NOMO-1 (cell line): ENCODE results near the gene CDH13.

Experiments
- DNase-seq, 2 experiments: peaks; one replicate each; lab custom pipeline; 2025; ENCODE audit not compliant: unreplicated experiment in 2 of 2; lab: John Stamatoyannopoulos, UW

CDH13 gene

DNA sequence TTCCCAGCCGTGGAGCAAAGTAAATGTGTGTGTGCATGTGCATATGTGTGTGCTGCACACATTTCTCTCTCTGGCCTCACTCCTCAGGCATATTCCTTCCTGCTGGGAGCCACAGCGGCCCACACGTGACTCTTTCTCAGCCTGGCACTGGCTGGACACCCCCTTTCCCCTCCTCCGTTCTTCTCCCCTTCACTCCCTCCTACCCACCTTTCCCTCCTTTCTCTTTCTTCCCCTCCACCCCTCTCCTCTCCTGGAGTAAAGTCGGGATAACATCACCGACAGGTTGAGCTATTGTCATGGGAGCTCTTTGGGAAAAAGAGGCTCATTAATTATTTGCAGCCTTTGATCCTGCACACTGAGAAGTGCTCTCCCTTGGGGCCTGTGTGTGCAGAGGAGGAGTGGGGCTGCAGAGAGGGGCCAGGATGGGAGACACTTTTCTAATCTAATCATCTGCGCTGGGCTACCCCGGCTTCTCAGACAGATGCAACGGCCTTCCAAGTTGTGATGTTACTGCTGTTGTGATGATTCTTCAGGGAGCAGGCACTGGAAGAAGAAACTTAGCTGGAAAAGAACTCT lies 1054.7 kb downstream of the CDH13 start:
- DNase-seq: no peak

DNA sequence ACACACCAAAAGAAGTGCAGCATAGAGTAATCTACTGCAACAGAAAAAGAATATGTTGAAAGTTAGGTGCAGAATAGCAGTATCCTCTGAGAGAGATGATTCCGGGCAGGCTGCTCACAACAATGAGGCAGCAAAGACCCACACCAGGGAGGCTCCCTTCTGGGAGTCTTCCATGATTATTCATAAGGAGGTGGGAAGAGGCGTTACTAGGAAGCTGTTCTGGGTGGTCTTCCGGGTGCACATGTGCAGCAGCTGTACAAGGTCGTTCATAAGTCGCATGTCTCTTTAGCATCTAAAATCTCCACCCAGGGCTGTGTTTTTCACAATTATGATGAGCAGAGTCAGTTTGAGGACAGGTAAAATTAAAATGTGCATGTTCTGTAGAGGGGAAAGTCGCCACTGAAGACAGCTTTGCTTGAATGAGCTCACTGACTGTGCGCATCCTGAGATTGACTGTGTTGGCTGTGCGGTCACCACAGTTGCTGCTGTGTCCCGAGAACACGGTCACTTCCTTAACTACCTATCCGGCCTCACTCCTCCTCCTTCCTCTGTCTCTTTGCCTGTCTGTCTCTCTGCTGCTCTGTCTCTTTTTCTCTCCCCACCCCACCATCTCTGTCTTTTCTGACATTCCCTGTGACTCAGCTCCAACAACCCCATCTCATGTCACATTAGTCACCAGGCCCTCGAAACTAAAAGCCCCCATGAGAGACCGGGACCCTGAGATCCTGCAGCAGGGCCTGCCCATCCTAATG lies 1055.5 kb downstream of the CDH13 start:
- DNase-seq: no peak

DNA sequence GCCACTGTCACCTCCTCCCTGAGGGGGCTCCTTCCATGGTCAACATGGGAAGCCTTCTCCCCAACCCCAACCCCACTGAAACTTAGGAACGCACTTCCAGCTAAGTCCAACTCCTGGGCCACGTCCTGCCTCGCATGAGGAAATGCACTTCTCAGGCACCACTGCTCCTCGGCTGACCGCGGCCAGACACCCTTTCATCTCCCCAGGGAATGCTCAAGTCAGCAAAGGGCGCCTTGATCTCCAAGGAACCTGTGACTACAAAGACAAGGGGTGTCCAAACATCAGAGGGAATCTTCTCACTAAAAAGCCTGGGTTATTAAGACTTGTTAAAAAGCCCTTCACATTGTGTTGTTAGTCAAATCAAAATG lies 1056.1 kb downstream of the CDH13 start:
- no peak for DNase-seq

DNA sequence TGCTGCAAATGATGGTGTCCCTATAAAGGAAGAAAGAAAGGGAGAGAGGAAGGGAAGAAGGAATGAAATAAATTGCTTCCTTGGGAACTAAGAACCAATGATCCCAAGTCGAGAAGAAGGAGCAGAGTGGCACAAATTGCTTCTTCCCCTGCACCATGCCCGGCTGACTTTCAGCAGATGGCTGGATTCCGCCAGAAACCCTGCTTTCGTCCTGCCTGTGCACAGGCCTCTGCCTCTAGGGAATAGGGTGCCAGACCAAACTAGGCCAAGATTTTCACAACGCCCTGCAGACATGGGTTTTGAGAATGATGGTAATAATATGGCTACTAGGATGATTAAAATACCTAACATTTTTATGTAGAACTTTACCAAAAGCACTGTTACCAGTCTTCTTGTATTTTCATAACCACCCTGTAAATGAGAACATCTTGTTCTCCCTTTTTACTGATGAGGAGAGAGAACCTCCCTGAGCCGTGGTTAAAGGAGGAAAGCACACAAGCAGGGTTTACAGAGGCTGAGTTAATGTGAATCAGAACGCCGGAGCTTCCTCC lies 1058.9 kb downstream of the CDH13 start:
- DNase-seq: no peak

DNA sequence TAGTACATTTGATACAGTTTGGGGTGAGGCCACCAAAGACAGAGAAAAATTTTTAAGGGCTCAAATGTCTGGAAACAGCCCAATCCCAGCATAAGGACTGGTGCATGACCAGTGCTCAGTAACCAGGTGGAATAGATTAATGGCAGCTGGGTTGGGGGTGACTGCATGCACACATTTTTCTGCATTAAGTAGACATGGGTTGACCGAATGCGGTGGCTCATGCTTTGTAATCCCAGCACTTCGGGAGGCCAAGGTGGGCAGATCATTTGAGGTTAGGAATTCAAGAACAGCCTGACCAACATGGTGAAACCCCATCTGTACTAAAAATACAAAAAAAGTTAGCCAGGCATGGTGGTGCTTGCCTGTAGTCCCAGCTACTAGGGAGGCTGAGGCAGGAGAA lies 1060.0 kb downstream of the CDH13 start:
- DNase-seq: no peak

DNA sequence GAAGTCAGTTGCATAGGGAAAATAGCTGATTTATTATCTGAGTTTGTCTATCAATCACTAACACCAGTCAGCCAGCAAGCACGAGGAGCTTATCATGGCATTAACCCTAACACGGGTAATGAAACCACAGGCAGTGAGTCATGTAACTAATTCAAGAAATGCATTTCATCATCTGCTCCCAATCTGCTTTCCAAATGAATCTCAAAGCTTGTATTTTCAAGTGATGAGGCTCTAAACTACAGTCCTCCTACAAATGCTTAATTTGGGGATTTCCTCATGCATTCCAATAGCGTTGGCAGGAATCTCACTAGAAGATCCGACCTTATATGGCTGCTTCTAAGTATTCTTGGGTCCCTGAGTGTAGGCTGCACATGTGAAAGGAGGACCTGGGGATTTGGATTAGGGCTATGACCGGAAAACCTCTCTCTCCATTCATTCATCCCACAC lies 1062.6 kb downstream of the CDH13 start:
- DNase-seq: peak; percentile 45 to 93

DNA sequence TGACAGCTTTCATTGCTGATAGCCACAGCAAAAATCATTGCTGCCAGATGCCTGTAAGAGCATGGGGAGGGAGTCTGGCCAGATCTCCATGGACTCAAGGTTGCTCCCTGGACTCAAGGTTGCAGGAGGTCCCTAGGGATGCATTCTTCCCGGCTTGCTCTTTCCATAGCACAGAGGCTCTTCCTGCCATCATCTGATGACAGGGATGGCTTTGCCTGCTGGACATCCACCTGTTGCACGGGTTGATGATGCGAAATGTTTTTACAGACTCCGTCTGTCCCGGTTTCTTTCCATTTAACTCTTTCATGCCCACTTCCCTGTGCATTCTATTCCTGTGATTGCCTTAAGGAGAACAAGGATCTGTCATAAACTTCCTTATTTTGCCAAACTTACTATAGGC lies 1065.5 kb downstream of the CDH13 start:
- no peak for DNase-seq

DNA sequence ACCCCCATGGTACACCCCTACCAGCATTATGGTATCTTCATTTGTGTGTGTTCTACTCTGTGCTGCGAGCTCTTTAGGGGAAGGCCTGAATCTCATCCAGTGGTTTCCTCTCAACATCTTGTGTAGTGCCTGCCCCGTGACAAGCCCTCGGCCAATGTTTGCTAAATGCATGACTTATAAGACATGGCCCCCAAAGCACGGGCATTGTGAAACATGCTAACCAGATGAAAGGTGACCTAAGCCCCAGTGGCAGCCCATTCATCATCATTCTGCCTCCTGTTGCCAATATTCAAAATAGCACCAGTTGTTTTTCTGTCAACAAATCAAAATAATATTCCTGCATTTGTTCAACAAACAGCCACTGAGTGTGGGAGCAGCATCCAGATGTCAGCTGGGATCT lies 1072.2 kb downstream of the CDH13 start:
- no peak for DNase-seq

DNA sequence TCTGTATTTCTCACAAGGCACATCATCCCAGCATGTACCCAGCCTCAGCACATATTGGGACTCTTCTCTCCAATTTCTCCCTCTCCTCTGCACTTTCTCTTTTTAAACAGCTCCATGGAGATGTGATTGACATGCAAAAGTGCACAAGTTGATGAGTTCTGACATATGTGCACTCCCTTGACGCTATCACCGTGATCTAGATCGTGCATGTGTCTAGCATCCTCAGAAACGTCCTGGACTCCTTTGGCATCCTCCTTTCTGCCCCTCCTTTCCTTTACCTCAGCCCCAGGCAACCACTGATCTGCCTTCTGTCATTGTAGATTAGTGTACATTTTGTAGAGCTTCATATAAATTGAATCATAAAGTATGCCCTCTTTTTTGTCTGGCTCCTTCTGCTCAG lies 1073.0 kb downstream of the CDH13 start:
- DNase-seq: no peak

DNA sequence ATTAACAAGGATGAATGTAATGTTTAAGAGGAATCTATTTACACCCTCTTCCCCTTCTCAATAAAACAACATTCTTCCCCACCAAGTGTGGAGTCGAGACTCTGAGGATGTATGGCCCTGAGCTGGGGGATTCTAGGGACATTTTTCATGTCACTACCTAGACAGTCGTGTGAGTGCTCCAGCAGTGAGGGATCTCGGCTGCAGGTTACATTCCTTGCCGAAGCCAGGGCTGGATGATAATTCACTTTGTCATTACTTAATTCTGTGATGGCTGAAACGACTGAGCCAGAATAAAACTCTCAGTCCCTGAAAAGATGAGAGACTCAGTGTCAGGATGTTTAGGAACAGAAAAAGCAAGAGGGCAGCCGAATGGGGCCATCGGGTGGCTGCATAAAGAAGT lies 1074.1 kb downstream of the CDH13 start:
- no peak for DNase-seq

DNA sequence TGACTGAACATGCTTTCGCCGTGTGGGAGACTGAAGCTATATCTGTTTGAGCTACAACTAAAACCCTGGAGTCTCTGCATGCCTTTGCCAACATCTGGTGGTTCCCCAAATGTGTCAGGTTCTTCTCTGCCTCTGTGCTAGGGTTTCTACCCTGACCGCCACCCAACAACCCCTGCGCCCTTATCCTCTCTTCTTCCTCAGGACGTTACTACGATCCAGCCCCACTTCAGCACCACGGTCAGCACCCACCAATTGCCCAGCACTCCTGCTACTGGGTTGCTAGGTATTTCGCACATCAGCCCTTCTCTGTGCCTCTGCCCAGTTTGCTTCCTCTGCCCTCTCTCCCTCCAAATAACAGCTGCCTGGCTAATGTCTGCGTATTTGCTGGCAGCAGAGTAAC lies 1074.7 kb downstream of the CDH13 start:
- DNase-seq: peak; percentile 29 to 38

DNA sequence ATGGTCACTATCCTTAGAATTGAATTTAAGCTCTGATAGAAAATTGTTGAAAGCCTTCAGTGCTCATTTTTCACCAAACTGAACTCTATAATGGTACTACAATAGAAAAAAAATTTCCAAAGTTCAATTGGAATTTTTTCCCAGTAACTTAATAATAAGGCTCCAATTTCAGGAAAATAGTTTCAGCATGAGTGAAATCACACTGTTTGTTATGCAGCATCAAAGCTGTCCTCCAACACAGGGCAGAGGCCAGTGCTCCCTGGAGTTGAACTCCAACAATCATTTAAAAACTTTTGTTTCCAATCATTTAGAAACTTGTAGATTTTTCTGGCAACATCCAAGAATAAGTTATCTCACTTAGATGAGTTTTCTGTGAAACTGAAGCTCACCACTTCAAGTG lies 1077.9 kb downstream of the CDH13 start:
- no peak for DNase-seq

DNA sequence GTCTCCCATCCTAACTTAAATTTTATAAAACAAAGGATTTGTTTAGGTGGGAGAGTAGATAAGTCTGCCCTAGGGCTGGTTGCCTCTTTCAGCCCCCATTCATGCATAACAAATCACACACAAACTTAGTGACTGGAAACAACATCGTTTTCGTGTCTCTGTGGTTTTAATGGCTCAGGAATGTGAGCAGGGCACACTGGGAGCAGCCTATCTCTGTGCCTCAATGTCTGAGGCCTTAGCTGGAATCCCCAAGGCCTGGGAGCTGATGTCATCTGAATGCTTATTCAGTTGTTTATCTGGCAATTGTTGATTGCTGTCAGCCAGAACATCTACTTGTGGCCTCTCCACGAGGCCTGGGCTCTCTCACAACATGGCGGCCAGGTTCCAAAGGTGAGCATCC lies 1079.1 kb downstream of the CDH13 start:
- DNase-seq: no peak

DNA sequence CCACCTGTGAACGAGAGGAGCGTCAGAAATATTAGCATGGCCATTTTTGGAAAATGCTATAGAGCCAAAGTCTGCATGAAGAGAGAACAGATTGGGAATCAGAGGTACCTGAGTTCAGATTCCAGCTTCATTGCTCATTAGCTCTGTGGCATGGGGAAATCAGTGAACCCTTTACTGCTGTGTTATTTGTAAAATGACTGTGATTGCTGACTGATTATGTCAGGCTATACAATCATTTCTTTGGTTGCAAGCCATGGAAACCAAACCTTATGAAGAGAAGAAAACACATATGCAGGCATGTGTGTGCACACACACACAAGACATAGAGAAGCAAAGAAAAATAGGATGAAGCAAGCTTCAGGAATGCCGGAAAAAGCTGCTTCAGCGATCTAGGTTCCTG lies 1079.6 kb downstream of the CDH13 start:
- DNase-seq: no peak

DNA sequence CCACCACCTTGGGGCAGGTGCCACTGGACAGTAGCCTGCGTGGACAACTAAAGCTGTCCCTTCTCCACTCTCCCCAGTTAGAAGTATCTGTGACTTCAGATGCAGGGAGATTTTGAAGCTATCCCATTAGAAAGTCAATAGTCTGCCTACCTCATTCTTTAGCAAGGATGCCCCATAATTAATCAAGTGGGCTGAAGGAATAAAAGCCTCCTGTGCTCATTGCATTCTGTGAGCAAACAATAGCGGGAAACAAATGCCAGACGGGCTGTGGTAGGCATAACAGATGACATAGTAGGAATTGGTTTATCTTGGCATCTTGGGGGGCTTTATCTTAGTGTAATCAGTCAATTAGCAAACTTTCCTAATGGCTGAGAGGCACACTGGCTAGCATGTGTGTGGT lies 1084.3 kb downstream of the CDH13 start:
- no peak for DNase-seq

DNA sequence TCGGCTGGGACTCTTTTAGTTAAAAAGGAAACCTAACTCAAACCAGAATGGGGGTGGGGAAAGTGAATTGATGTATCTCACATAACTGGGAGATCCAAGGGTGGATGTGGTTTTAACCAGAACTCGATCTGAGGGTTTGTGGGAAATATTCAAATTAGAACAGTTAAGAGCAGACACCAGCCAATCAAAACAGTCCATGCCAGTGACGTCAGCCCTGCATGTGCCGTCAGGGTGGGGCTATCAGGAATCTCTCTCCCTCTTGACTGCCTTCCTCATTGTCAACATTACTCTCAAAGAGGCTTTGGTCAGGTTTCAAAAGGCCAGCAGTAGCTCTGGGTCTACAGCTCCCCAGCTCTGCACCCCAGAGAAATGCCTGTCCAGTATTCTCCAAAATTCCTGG lies 1086.8 kb downstream of the CDH13 start:
- DNase-seq: no peak

DNA sequence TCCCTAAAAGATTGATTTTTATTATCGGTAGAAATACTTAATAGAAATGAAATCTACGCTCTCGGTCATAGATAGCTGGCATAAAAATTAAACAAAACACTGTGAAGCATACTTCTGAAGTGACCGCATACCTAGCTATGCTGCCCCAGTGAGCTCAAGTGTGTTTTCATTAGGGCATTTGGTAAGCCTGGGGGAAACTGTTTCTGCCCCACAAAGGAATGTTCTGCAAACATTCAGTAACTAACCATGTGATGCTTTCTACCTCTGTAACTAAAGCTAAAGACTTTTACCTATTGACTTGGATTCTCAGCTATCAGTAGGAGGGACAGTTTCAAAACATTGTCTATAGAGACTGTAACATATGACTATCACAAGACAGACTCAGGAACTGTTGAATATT lies 1087.5 kb downstream of the CDH13 start:
- DNase-seq: no peak

DNA sequence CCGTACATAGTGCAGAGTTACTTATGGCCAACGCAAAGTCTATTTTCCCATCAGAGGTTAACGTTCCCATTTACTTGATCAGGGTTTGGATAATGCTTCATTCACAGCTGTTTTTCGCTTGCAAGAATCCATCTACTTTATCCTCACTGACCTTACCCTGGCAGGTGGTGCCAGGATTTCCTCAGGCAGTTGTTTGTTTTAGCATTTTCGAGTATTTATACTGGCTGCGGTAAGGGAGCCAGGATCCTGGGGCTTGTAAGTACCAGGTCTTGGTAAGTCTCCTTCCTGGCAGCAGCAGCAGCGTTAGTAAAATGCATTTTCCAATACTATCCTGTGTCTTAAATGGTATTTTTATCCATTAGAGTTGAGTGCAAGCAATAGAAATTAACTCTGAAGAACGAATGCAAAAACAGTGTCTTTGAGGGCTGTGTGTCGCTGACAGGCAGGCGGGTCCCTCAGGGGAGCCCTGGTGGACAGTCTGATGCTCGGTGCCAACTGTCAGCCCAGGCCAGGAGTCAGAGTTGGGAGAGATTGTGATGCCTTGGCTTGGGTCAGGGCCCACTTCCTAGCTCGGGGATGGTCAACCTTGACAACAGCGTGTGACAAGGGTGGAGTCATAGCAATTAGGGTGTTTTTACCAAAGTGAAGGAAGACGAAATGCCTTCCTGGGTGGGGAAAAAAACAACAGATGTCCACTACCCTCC lies 1088.6 kb downstream of the CDH13 start:
- DNase-seq: no peak

DNA sequence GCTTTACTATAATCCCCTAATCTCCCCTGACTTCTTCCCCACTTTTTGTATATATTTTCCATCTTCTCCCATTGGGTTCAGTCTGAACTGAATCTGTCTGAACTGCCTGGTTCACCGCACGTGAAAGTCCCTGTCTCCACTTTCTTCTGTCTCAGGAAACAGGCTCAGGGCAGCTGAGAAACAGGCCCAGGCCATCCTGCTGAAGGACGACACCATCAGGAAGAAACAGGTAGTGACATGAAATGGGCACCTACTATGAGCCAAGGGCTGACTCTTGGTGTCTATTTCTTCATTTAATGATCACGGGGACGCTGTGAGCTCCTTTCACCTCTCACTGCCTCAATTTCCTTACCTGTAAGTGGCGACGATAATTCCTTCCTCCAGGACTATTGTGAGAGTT lies 1090.5 kb downstream of the CDH13 start:
- no peak for DNase-seq

DNA sequence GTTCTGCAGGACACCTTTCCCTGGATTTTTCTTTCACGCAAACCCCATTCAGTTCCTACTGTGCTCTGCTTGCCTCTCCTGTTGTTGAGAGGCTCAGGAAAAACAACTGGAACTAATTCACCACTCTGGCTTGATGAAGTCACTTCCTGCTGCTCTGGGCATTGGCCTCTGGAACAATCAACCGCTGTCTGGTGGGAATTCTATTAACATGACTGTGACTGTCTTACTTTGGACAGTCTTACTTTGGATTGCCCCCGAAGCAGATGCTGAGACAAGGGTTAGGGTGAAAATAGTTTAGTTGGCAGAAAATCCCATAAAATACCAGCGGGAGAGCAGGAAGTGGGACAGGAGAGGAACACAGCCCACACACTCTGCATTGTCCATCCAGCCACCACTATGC lies 1091.0 kb downstream of the CDH13 start:
- no peak for DNase-seq

DNA sequence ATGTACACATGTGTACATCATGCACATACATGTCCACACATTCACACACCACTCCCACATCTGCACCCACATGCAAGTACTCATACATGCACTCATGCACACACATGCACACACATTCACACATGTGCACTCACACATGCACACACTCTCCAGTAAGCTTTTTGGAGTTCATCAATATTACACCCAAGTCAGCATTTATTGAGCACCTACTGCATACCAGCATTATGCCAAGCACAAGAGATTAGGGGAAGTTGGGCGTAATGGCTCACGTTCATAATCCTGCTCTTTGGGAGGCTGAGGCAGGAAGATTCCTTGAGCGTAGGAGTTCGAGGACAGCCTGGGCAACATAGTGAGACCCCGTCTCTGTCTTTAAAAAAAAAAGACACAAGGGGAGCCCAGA lies 1093.4 kb downstream of the CDH13 start:
- no peak for DNase-seq

DNA sequence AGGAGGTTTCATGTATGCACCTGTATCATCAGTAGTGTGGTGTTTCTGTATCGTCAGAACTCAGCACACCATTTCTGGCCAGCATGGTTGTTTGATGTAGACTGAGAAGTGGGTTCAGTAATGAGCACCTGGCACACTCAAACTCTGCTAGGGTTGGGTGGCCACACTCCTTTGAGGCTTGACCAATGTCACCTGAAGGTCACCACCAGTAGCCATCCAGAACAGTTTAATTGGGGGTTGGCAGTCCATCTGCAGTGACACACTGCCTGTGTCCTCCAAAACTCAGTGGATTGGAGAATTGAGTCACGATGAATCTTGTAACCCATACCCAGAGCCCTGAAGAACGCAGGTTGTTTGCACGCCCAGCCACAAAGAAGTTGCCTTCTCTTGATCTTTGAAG lies 1094.2 kb downstream of the CDH13 start:
- DNase-seq: no peak
